HG02973 (cell line): ENCODE results near the gene TUBB4B.

Source experiments
- ATAC-seq: cut with Tn5 transposase; IDR thresholded peaks from one replicate; pipeline ENCODE4 v1.9.1; 2021; ENCODE audit warnings: moderate library complexity; ENCODE audit not compliant: unreplicated experiment

TUBB4B gene

DNA sequence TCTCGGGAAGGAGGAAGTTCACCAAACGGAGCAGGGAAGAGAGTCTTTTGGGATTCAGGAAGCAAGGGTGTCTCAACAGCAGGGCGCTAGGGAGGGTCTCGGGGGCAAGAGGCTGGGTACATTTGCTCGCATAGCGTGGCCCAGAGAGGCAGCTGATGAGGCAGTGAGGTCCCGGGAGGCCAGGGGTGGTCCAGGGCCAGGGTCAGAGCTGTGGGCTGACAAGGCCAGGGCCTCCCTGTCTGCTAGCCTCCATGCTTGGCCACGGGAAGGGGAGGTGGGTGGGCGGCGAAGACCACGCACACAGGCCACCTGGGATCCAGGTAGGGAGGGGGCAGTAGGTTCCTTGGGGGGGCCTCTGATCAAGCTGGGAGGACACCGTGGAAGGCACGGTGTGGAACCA is 29.6 kb upstream of the TUBB4B start:
- ATAC-seq = no peak

DNA sequence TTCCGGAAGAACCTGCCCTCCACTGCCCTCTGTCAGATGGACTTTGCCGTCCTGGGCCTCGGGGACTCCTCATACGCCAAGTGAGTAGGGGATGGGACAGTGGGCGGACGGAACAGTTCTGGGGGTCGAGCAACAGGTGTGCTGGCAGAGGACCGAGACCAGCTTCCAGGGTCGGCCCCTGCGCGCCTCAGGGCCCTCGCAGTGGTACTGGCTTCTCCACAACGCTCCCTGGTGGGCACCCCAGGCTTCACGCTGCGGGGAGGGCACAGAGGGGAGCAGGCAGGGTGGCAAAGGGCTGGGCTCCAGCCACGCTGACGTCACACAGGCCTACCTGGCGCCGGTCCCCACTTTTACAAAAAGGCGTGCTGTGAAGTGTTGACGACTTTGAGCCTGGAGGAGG is 28.6 kb upstream of the TUBB4B start:
- ATAC-seq = no peak

DNA sequence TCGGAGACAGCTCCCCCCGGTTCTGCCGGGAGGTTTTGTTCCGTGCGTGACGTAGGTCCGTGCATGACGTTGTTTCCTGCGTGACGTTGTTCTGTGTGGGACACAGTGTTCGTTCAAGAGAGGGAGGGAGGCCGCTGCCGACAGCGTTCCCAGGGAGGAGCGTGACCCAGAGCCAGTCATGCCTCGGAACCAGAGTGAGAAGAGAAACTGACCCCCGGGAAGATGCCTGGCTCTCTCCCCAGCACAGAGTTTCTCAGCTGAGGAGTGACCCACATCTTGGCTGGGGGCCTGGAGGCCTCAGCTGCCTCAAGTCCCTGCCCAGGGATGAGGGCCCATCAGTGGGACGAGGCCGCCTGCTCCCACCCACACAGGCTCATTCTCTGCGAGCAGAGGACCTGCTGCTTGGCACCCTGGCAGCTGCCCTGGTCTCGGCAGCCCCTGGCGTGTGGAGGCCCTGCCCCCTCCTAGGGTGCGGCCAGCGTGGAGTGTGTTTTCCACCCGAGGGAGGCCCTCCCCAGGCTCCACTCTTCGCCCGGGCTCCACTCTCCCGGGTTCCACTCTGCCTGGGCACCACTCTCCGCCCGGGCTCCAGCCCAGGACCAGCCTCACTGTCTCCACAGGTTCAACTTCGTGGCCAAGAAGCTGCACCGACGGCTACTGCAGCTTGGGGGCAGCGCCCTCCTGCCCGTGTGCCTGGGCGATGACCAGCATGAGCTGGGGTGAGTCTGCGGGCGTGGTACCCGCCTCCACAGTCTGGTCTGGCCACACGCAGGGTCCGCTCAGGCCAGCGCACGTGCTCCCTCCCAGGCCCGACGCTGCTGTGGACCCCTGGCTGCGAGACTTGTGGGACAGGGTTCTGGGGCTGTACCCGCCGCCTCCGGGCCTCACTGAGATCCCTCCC is 27.7 kb upstream of the TUBB4B start:
- ATAC-seq = no peak

DNA sequence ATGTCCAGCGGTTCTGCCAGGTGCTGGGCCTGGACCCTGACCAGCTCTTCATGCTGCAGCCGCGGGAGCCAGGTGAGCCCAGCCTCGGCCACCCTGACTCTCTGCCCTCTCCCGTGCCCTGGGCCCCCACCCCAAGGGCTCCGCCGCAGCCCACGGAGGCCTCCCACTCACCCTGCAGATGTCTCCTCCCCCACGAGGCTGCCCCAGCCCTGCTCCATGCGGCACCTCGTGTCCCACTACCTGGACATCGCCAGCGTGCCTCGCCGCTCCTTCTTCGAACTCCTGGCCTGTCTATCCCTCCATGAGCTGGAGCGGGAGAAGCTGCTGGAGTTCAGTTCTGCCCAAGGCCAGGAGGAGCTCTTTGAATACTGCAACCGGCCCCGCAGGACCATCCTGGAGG is 26.5 kb upstream of the TUBB4B start:
- ATAC-seq = no peak

DNA sequence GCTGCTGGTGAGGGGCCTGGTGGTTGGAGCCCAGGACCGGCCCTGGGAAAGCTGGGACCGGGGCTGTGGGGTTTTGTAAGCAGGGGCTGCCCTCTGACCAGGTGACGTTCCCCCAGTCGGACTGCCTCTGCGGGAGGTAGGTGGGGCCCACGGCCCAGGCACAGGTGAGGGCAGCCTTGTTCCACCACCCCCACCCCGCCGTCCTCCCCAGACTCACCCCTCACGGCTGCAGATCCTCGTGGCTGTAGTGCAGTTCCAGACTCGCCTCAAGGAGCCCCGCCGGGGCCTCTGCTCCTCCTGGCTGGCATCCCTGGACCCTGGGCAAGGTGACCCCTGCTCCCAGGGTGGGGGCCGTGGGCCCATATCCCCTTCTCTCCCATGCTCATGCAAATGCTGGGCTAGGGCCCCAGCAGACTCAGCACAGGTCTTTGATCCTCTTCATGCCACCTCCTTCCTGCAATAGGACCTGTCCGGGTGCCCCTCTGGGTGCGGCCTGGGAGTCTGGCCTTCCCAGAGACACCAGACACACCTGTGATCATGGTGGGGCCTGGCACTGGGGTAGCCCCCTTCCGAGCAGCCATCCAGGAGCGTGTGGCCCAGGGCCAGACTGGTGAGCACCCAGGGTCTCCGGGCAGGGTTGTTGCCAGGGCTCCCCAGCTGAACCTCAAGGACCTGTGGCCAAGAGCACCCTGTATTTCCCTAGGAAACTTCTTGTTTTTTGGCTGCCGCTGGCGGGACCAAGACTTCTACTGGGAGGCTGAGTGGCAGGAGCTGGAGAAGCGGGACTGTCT is 25.7 kb upstream of the TUBB4B start:
- ATAC-seq = no peak

DNA sequence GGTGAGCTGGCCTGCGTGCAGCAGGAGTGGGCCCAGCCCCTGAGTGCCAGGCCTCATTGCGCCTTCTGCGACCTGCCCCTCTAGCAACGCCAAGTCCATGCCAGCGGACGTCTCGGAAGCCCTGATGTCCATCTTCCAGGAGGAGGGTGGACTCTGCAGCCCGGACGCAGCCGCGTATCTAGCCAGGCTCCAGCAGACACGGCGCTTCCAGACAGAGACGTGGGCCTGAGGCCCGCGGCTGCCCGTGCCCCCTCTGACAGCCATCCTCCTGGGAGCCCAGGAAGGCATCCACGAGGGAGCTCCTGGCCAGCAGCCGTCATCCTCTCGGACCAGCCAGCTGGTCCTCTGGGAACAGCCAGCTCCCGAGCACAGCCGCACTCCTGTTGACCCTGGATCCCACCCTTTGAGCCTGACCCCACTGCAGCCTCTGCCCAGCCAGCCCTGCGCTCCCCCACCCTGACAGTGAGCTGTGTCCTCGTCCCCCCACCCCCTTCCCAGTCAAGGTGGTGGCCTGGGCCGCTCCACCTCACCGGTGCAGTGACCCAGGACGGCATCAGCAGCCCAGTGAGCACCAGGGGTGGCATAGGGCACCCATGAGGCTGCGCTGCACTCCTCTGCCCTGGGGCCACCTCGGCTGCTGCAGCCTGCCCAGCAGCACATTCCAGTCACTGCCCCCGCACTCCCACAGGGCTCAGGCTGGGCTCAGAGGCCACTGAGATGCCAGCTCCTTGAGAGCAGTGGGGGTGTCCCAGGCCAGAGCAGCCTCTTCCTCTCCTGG is 24.7 kb upstream of the TUBB4B start:
- no peak for ATAC-seq

DNA sequence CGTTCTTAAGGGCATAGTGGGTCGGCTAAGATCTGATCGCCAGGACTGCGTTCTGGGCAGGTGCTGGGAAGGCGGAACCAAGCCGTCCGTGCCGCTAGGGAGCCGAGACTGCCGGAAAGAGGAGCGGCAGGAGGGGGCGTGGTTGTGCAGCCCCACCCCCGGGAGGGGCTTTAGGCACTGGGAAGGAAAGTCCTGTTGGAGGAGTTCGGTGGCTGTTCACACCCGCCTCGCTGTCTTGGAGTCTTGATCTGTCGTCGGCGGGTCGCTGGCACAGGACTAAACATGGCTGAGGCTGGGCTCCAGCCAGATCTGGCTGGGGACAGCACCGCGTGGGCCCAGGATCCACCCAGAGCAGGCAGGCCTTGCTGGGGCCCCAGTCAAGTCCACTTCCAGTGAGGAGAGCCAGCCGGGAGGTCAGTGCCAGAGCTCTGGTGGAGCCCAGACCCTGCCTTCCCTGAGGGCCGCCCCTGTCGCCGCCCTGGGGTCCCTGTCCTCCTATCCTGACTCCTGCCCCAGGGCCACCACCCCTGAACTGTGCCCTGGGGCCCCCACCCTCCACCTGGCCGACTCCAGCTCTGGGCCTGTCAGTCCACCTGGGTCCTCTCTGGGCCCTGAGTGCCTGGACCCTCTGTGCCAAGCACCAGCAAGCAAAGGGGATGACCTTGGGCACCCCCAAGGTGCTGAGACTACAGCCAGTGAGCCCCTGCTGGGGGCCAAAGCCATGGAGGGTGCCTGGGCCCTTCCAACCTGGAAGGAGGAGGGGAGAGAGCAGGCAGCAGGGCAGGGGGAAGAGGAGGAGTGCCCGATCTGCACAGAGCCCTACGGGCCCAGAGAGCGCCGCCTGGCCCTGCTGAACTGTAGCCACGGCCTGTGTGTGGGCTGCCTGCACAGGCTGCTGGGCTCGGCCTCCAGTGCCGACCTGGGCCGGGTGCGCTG is 23.5 kb upstream of the TUBB4B start:
- no peak for ATAC-seq

DNA sequence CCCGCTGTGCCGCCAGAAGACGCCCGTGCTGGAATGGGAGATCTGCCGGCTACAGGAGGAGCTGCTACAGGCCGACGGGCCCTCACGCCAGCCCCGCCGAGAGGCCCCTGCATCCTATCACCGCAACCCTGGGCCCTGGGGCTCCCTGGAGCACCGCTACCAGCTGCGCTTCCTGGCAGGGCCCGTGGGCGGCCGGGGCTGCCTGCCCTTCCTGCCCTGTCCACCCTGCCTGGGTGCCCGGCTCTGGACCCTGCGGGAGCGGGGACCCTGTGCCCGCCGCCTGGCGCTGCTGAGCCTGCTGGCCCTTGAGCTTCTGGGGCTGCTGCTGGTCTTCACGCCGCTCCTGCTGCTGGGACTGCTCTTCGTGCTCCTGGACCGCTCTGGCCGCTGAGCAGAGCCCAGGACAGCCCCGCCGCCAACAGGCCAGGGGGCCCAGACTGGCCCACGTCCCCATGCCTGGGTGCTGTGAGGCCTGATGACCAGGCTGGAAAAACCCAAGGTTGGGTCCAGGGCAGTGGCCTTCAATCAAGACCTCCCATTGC is 22.8 kb upstream of the TUBB4B start:
- ATAC-seq = no peak

DNA sequence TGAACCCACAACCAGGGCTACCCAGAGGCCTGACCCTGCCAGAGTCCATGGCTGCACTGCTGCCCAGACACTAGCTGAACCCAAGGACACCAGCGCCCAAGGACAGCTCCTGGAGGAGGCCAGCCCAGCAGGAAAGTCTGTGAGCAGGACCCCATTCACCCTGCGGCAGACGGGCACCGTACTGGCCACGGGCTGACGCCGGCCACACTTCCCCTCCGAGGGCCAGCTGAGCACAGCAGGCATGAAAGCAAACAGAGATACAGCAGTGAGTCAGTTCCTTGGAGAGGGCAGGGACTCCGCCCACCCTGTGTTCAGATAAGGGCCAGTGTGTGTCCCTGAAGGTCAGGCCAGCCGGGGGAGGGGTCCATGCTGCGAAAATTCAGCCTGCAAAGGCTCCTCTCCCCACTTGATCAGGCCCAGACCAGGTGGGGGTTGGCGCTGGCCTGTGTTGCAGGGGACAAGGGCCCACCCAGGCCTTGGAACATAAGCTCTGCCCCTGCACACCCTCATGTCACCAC is 22.3 kb upstream of the TUBB4B start:
- no peak for ATAC-seq

DNA sequence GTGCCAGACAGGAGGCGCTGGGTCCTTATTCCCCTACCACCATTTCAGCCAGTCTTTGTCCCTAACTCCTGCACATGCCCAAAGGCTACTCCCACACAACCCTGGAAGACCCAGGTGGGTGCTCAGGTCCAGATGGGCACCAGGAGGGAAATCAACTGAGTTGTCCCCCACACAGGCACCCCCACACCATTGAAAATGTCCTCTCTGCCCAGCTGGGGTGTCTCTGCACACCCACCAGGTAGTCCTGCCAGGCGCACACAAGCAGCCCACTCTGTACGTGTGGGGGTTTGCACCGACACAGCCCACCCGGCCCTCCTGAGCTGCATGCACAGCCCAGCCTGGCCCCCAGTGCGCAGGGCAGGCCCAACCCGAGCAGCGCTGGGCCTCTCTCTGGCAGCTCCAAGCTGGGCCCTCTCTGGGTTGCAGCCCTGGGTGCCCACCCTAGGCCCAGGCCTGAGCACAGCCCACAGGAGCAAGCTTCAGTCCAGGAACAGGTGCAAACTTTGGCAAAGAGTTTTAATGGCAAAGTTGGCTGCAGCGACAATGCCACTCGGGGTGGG is 21.2 kb upstream of the TUBB4B start:
- ATAC-seq = no peak

DNA sequence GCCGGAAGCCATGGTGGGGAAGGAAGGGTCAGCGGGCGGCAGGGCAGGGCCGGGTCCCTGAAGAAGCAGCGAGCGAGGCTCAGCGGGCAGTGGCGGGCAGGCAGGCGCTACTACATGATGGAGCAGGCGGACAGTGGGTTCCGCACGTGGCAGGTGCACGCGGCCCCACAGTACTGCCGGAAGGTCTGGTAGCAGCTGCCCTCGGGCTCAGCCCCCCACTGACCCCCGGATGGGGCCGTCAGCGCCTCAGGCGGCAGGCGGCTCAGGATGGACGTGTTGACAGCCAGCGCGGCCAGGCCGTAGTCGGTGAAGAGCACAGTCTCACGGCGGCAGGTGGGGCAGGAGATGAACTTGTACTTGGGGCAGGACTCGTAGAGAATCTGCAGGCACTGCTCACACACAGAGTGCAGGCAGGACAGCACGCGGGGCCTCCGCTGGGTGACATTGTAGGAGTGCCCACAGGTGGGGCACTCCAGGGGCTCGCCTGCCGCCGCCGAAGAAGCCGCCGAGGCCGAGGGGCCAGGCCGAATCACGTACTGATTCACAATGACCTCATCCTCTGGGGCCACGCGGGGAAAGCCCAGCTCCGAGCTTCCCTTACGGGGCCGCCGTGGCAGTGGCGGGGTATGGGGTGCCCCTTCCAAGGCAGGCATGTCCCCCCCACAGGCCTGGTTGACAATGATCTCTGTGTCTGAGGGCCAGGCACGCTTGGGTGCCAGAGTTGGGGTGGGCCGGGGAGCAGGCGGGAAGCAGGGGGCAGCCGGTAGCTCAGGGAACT is 20.6 kb upstream of the TUBB4B start:
- no peak for ATAC-seq

DNA sequence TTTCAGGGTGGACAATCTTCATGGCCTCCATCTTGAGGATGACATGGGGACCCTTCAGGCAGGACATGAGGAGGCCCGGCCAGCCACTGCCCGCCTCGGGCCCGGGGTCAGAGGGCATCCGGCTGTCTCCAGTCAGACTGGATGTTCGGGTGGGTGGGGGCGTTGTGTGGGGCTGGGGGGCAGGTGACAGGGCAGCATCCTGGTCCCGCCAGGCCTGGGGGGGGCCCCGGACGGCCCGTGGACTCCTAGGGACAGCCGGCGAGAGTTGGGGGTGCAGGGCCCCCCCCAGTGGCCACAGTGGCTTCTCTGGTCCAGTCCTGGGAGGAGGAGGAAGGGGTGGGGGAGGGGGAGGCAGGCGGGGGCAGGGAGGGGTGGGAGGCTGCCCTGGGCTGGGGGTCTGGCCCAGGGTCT is 20.0 kb upstream of the TUBB4B start:
- no peak for ATAC-seq

DNA sequence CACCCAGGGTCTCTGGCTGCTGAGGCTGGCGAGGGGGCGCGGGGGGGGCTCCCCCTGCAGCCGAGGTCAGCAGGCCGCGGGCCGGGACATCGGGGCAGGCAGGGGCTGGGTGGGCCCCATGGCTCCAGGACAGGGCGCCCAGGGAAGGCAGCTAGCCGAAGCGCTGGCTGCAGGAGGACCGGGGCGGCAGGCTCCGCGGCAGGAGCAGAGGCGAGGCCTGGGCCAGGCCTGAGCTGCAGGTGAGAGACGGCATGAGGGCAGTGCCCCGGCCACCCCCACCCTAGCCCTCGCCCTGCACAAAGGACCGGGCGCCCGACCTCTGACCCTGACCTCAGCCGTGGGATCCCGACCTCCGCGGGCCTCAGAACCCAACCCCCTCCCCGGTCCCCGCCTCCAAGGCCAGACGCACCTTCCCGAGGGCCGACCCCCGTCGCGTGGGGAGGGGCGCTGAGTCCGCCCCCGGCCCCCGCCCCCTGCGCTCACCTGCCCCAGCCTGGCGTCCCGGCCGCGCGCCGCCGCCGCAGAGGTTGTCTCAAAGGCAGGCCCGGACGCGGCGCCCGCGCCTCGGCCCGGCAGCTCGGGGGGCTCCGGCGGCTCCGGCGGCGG is 19.5 kb upstream of the TUBB4B start:
- no peak for ATAC-seq

DNA sequence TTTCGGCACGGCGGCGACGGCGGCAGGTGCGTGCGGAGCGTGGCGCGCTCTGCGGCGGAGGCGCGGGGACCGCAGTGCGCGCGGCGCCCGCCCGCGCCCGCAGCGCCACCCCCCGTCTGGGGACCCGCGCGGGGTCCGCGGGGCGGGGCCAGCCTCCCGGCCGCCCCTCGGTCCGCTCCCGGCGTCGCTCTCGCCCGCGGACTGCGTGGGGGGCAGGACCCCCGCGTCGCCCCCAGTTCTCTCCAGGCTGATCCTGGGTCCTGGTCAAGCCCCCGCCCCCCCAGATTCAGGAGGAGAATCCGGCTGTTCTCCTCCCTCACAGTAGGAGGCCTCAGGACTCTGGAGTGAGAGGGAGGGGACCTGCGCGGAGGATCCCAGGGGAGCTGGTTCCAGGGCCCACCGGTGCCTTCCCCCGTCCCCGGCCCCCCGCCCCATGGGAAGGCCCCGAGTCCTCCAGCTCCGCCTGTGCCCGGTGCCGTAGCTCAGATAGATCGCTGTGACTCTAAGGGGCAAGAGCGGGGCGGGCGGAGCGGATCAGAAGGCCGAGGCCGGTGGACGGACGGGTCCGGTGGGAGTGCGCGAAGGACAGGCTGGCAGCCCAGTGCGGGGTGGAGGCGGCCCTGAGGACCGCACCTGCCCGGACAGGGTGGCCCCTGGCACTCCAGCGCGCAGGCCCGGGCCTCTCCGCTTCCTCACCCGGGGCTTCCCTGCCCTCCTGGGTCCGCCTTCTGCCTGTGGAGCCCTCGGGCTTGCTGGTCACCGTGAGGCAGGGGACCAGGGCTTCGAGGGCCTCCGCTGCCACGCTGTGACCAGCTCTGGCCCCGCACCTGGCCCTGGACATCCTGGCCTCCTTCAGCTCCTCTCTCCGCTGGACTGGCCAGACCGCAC is 18.7 kb upstream of the TUBB4B start, which contains the start of gene RNF208:
RNF208 (minus strand) TSS at position 51 of the 888 bp plus-strand sequence. CDS start 1,028 bp downstream, outside the sequence.
- no peak for ATAC-seq

DNA sequence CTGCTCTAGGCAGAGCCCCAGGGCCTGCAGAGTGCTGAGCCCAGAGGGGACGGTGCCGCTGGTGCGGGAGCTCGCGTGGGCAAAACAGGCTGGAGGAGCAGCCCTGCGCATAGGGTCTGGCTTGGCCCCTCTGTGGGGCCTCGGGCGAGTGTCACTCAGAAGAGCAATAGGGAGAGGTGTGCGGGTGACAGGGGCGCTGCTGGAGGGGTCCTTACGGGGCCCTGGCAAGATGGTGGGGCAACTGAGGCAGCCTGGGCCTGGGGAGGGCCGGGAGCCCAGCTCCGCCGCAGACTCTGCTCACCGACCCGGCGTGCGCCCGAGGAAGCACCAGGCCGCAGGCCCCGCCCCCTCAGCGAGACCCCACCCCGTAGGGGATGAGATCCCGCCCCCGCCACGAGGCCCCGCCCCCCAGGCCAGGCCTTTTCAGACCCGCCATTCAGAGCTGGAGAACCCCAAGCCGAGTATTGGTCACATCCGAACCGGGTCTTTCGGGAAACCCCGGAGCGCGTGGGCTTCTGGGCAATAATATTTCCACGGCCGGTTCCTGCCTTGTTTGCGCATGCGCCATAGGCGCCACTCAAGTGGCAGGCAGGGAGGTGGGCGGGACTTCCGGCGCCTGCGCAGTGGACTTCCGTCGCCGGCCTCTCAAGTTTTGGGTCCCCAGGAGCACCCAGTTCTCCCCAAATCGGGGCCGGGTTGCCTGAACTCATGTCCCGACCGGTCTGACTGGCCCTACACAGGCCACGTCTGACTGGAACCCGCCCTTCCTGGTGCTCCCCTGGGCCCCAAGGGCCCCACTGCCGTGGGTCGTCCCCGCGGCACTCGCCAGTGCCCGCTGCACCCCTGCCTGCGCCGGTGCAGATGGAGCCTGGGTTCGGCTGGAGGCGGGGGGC is 17.8 kb upstream of the TUBB4B start:
- peak; percentile 71 for ATAC-seq
